KOPT-K1 (cell line): Measurements from ENCODE around the gene SLC9A9.

ENCODE experiments used
- H3K27ac ChIP-seq: fragments of 200-600 bp; sonication (generic); 2 replicates; pipeline ENCODE4 v1.5.1; 2016; ENCODE audit warnings: antibody characterized with exemption, mild to moderate bottlenecking, low read depth, low read length; ENCODE audit not compliant: poor library complexity, severe bottlenecking
- H3K36me3 ChIP-seq: fragments of 200-600 bp; sonication (generic); 2 replicates; pipeline ENCODE4 v1.5.1; 2017; ENCODE audit warnings: antibody characterized with exemption, mild to moderate bottlenecking, low read length, moderate library complexity; ENCODE audit not compliant: insufficient read depth
- H3K9me3 ChIP-seq: fragments of 200-600 bp; sonication (generic); 2 replicates; pipeline ENCODE4 v1.5.1; 2017; ENCODE audit warnings: antibody characterized with exemption, low read length, mild to moderate bottlenecking; ENCODE audit not compliant: insufficient read depth, poor library complexity, severe bottlenecking

The SLC9A9 gene

GRCh38 chr3:143424874-143425273 lies 423.4 kb downstream of the SLC9A9 start:
- no peak overlapping the region for H3K27ac ChIP-seq
- H3K36me3 ChIP-seq: no peaks in the 10 kb centered on the region
- H3K9me3 ChIP-seq: no peaks in the 10 kb centered on the region

- Histone ChIP-seq H3K36me3 (no peaks in the 10 kb centered on the region), H3K9me3 (no peaks in the 10 kb centered on the region), H3K27ac (no peak overlapping the region)
Observed at GRCh38 chr3:143421556-143421955, 426.7 kb downstream of the SLC9A9 start.

GRCh38 chr3:143419611-143420010 lies 428.7 kb downstream of the SLC9A9 start:
- H3K9me3 ChIP-seq: peaks cover 8% of the 10 kb centered on the region
- H3K36me3 ChIP-seq: no peaks in the 10 kb centered on the region
- H3K27ac ChIP-seq: no peak overlapping the region

GRCh38 chr3:143418391-143418790 lies 429.9 kb downstream of the SLC9A9 start:
- peaks cover 8% of the 10 kb centered on the region for H3K9me3 ChIP-seq
- no peak overlapping the region for H3K27ac ChIP-seq
- H3K36me3 ChIP-seq: no peaks in the 10 kb centered on the region

- Histone ChIP-seq H3K27ac (no peak overlapping the region), H3K9me3 (peaks cover 8% of the 10 kb centered on the region), H3K36me3 (no peaks in the 10 kb centered on the region)
Observed at GRCh38 chr3:143416229-143416628, 432.0 kb downstream of the SLC9A9 start.

- Histone ChIP-seq H3K9me3 (peaks cover 8% of the 10 kb centered on the region), H3K27ac (no peak overlapping the region)
Observed at GRCh38 chr3:143414571-143415253, 433.6 kb downstream of the SLC9A9 start.

GRCh38 chr3:143413372-143413771 lies 434.9 kb downstream of the SLC9A9 start:
- Histone ChIP-seq H3K27ac (no peak overlapping the region), H3K36me3 (no peaks in the 10 kb centered on the region), H3K9me3 (peaks cover 8% of the 10 kb centered on the region)

More at GRCh38 chr3:143414571-143415253, 433.6 kb downstream of the SLC9A9 start:
- no peaks in the 10 kb centered on the region for H3K36me3 ChIP-seq

GRCh38 chr3:143412084-143412483 lies 436.2 kb downstream of the SLC9A9 start:
- H3K27ac ChIP-seq: no peak overlapping the region
- no peaks in the 10 kb centered on the region for H3K36me3 ChIP-seq
- H3K9me3 ChIP-seq: peaks cover 8% of the 10 kb centered on the region

- no peak overlapping the region for H3K27ac ChIP-seq
- H3K9me3 ChIP-seq: peaks cover 2% of the 10 kb centered on the region
- H3K36me3 ChIP-seq: no peaks in the 10 kb centered on the region
Observed at GRCh38 chr3:143410259-143410658, 438.0 kb downstream of the SLC9A9 start.

- Histone ChIP-seq H3K27ac (no peak overlapping the region), H3K9me3 (peaks cover under 1% of the 10 kb centered on the region)
Observed at GRCh38 chr3:143408771-143409170, 439.5 kb downstream of the SLC9A9 start.

GRCh38 chr3:143402602-143403001 lies 445.7 kb downstream of the SLC9A9 start:
- Histone ChIP-seq H3K27ac (no peak overlapping the region), H3K36me3 (no peaks in the 10 kb centered on the region), H3K9me3 (peaks cover 8% of the 10 kb centered on the region)

More at GRCh38 chr3:143408771-143409170, 439.5 kb downstream of the SLC9A9 start:
- no peaks in the 10 kb centered on the region for H3K36me3 ChIP-seq

- no peaks in the 10 kb centered on the region for H3K36me3 ChIP-seq
- no peaks in the 10 kb centered on the region for H3K9me3 ChIP-seq
- H3K27ac ChIP-seq: no peak overlapping the region
Observed at GRCh38 chr3:143396790-143397189, 451.5 kb downstream of the SLC9A9 start.

GRCh38 chr3:143389388-143389787 lies 458.9 kb downstream of the SLC9A9 start:
- H3K9me3 ChIP-seq: peaks cover 16% of the 10 kb centered on the region
- H3K27ac ChIP-seq: no peak overlapping the region
- H3K36me3 ChIP-seq: no peaks in the 10 kb centered on the region

GRCh38 chr3:143387425-143387824 lies 460.8 kb downstream of the SLC9A9 start:
- Histone ChIP-seq H3K36me3 (no peaks in the 10 kb centered on the region), H3K9me3 (peaks cover 16% of the 10 kb centered on the region)

GRCh38 chr3:143384076-143384475 lies 464.2 kb downstream of the SLC9A9 start:
- H3K9me3 ChIP-seq: peaks cover 13% of the 10 kb centered on the region
- no peaks in the 10 kb centered on the region for H3K36me3 ChIP-seq
- H3K27ac ChIP-seq: no peak overlapping the region

More at GRCh38 chr3:143387425-143387824, 460.8 kb downstream of the SLC9A9 start:
- H3K27ac ChIP-seq: no peak overlapping the region

GRCh38 chr3:143383421-143383820 lies 464.8 kb downstream of the SLC9A9 start:
- Histone ChIP-seq H3K36me3 (no peaks in the 10 kb centered on the region), H3K27ac (no peak overlapping the region), H3K9me3 (peaks cover 13% of the 10 kb centered on the region)
